Activated CD8-positive, alpha-beta memory T cell treated with anti-CD3 and anti-CD28 coated beads, Interleukin-2, amount 10 ng/mL, durations not matched to agents 7 days and 5 days (primary cell): ENCODE data around the gene CSF2RB. TPM values are rescaled to one million over a fixed set of nuclear protein-coding genes. Genes with fewer than 3 reads are reported as not detected.

Source experiments
- ATAC-seq: fragments of 150-1000 bp; cut with Tn5 transposase; one replicate; pipeline ENCODE4 v1.10.0; 2021; ENCODE audit warnings: moderate library complexity
- CTCF ChIA-PET: fragments of 350-600 bp; sonication (Branson Sonifier 250); formaldehyde crosslinking; loops from one replicate; lab custom pipeline; 2021; ENCODE audit warnings: antibody characterized with exemption; lab: Charles Lee
- DNase-seq: peaks from one replicate; pipeline ENCODE4 v3.0.0-alpha.2; 2020
- H3K27ac Mint-ChIP-seq: one replicate; pipeline ENCODE4 v1.8.0; 2021; ENCODE audit warnings: mild to moderate bottlenecking, mixed read lengths
- H3K27me3 Mint-ChIP-seq: one replicate; pipeline ENCODE4 v1.8.0; 2021; ENCODE audit warnings: mixed read lengths
- H3K36me3 Mint-ChIP-seq: one replicate; pipeline ENCODE4 v1.8.0; 2021; ENCODE audit warnings: mild to moderate bottlenecking, mixed read lengths
- H3K4me1 Mint-ChIP-seq: one replicate; pipeline ENCODE4 v1.8.0; 2021; ENCODE audit warnings: mixed read lengths
- H3K4me3 Mint-ChIP-seq: one replicate; pipeline ENCODE4 v1.8.0; 2021; ENCODE audit warnings: mild to moderate bottlenecking, moderate library complexity, mixed read lengths
- H3K9me3 Mint-ChIP-seq: one replicate; pipeline ENCODE4 v1.8.0; 2022; ENCODE audit warnings: low read depth, mixed read lengths
- total RNA-seq, 2 experiments: library from RNA; stranded (reverse); gene quantifications; one replicate each; pipeline ENCODE4 v1.2.3, GENCODE V29; 2021

CSF2RB gene
- total RNA-seq, 2 experiments from 2014 or later: 3.0 to 26.9 TPM

DNA sequence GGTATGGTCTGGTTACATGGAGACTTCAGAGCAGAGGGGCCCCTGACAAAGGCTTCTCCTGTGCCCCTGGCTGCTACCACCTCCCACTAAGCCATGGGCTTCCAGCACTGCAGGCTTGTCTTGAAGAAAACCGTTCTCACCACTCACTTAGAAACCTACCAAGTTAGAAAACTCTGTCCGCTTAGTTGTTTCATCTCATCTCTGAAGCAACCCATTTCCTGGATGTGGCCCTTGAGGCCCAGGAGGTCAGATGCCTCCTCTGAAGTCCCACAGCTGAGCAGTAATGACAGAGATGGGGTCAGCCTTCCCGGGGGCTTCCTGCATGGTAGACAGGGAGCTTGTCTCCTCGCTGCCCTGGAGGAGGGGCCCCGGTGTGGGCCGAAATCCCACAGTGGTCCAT, 12.9 kb downstream of the CSF2RB start:
- Mint-ChIP-seq H3K27me3 (peaks cover 4% of the 10 kb centered on the region), H3K4me3 (no peak overlapping the region), H3K9me3 (no peaks in the 10 kb centered on the region), H3K36me3 (no peaks in the 10 kb centered on the region), H3K27ac (peak overlapping the region; percentile 68), H3K4me1 (peaks cover 33% of the 10 kb centered on the region)
- CTCF ChIA-PET: interaction anchor here (1.0 to 2.6 kb wide), 3 partner anchors 52 to 273 kb away, joined by 4 to 9 read pairs (median 5); no protein-coding TSS in a partner anchor
- DNase-seq: peak; percentile 49
- peak; percentile 45 for ATAC-seq

DNA sequence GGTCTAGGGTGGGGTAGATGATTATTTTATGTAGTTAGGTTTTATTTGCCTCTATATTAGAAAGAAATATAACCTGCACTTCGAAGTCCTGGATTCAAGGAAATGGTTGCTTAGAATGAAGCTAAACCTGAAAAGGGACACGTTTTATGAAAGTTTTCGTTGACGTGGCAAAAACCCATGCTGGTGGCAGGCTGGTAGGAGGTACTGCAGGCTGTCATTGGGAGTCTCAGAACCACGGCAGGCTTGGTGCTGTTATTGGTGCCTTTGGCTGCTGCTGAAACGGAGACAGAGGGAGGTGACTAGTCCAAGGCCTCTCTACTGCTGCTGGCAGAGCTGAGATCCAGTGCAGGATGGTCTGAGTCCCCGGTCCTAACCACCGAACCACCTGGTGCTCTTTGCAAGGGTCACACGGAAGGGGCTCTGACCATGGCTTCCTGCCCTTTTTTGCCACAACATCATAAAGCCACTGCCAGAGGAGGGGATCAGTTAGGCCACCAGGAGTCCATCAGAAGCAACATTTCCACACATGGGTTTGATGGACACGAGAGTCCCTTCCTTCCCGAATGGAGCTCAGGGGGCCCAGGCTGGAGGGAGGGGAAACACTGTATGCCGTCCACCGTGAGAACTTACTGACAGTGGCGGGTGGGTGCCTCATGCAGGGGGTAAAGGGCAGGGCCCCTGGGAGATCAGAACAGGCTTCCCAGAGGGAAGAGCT, 13.4 kb downstream of the CSF2RB start:
- DNase-seq: no peak
- CTCF ChIA-PET: interaction anchor here (0.8 to 2.6 kb wide), 6 partner anchors 25 to 273 kb away, joined by 3 to 9 read pairs (median 4); no protein-coding TSS in a partner anchor
- H3K27me3 Mint-ChIP-seq: peaks cover 4% of the 10 kb centered on the region
- no peaks in the 10 kb centered on the region for H3K9me3 Mint-ChIP-seq
- H3K4me3 Mint-ChIP-seq: no peak overlapping the region
- H3K4me1 Mint-ChIP-seq: peaks cover 32% of the 10 kb centered on the region
- ATAC-seq: peak; percentile 10
- H3K36me3 Mint-ChIP-seq: no peaks in the 10 kb centered on the region
- peak overlapping the region; percentile 68 for H3K27ac Mint-ChIP-seq

DNA sequence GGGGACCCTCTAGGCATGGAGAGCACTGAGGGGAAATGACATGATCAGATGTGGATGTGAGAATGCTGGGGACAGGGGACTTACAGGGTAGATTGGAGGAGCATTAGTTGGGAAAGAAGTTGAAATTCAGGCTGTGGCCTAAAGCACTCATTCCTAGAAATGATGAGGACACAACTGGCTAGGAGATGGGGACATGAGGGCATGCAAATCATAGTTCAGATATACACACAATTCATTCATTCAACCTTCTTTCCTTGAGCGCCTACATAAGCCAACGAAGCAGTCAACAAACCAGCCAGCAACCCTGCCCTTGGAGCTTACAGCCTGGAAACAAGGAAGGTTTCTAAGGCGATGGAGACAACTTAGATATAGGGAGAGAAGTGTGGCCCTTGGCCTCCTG, 14.2 kb downstream of the CSF2RB start:
- Mint-ChIP-seq H3K27me3 (peaks cover 4% of the 10 kb centered on the region), H3K4me3 (no peak overlapping the region), H3K9me3 (no peaks in the 10 kb centered on the region), H3K27ac (no peak overlapping the region), H3K4me1 (peaks cover 32% of the 10 kb centered on the region), H3K36me3 (no peaks in the 10 kb centered on the region)
- CTCF ChIA-PET: interaction anchor here (0.8 to 2.6 kb wide), 6 partner anchors 26 to 272 kb away, joined by 3 to 9 read pairs (median 4); no protein-coding TSS in a partner anchor
- DNase-seq: no peak
- no peak for ATAC-seq

DNA sequence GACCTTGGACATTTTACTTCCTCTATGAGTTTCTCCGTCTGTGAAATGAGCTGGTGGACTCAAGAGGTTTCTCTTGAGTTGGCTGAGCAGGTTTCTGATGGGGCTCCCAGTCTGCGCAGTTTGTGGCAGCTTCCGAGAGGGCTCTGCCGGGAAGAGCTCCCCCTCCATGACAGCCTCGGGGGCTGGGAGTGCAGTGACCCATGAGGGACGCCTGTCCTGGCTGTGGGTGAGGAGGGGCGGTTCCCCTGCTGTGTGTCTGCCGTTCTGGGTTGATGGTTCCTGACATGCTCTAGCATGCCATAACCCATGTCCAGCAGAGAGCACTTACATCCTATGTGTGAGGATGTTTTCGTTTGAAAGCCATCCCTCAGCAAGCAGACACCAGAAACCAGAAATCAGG, 14.8 kb downstream of the CSF2RB start:
- no peak for ATAC-seq
- no peak for DNase-seq
- Mint-ChIP-seq H3K4me1 (peaks cover 32% of the 10 kb centered on the region), H3K9me3 (no peaks in the 10 kb centered on the region), H3K27ac (no peak overlapping the region), H3K36me3 (no peaks in the 10 kb centered on the region), H3K4me3 (no peak overlapping the region), H3K27me3 (peaks cover 4% of the 10 kb centered on the region)
- CTCF ChIA-PET: interaction anchor here (1.1 to 2.6 kb wide), 4 partner anchors 26 to 116 kb away, joined by 3 to 9 read pairs (median 4); no protein-coding TSS in a partner anchor

DNA sequence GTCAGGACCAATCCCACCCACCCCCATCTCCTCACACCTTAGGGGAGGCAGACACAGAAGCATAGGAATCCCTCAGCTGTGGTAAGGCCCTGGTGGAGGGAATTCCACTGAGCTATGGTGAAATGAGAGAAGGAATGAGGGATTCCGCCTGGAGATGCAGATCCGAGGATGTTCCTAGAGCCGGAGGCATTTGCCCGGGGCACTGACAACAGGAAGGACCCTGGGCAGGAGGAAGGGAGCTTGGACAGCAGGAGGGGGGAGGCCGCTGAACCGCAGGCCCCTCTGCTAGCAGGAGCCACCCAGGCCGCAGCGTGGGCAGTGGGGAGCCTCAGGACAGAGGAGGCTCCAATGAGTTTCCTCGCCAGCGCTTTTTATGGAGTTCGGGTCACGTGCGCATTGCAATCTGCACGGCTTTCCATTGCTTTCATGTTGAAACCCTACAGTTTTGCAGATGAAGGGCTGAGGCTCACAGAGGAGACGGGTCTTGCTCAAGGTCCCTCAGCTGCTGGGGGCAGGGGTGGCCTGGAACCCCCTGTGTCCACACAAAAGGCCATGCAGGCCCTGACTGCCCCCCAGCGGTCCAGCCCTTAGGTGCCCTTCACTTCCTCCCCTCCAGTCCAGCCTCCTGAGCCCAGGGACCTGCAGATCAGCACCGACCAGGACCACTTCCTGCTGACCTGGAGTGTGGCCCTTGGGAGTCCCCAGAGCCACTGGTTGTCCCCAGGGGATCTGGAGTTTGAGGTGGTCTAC, 15.5 kb downstream of the CSF2RB start:
- no peak for ATAC-seq
- H3K4me3 Mint-ChIP-seq: no peak overlapping the region

DNA sequence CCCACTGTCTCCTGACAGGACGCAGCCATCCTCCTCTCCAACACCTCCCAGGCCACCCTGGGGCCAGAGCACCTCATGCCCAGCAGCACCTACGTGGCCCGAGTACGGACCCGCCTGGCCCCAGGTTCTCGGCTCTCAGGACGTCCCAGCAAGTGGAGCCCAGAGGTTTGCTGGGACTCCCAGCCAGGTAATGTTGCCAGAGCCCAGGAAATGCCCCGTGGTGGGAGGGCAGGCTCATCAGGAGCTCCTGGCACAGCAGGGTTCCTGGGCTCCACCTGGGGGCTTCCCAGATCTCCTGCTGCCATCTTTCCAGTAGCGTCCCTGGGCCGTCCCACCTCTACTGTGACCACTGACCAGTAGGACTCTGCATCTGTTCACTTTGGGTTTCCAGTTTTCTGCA, 16.2 kb downstream of the CSF2RB start:
- Mint-ChIP-seq H3K27me3 (peaks cover 4% of the 10 kb centered on the region), H3K4me3 (no peak overlapping the region), H3K27ac (no peak overlapping the region), H3K9me3 (no peaks in the 10 kb centered on the region), H3K36me3 (no peaks in the 10 kb centered on the region), H3K4me1 (peaks cover 32% of the 10 kb centered on the region)
- CTCF ChIA-PET: interaction anchor here (1.5 kb wide), 1 partner anchor 47 kb away, joined by 4 read pairs; no protein-coding TSS in a partner anchor
- DNase-seq (no peak), ATAC-seq (no peak)

More for the DNA sequence above, 15.5 kb downstream of the CSF2RB start:
- DNase-seq: no peak
- Mint-ChIP-seq H3K4me1 (peaks cover 32% of the 10 kb centered on the region), H3K36me3 (no peaks in the 10 kb centered on the region), H3K9me3 (no peaks in the 10 kb centered on the region), H3K27ac (no peak overlapping the region), H3K27me3 (peaks cover 4% of the 10 kb centered on the region)
- CTCF ChIA-PET: interaction anchor here (1.9 kb wide), 1 partner anchor 73 kb away, joined by 6 read pairs; no protein-coding TSS in a partner anchor

DNA sequence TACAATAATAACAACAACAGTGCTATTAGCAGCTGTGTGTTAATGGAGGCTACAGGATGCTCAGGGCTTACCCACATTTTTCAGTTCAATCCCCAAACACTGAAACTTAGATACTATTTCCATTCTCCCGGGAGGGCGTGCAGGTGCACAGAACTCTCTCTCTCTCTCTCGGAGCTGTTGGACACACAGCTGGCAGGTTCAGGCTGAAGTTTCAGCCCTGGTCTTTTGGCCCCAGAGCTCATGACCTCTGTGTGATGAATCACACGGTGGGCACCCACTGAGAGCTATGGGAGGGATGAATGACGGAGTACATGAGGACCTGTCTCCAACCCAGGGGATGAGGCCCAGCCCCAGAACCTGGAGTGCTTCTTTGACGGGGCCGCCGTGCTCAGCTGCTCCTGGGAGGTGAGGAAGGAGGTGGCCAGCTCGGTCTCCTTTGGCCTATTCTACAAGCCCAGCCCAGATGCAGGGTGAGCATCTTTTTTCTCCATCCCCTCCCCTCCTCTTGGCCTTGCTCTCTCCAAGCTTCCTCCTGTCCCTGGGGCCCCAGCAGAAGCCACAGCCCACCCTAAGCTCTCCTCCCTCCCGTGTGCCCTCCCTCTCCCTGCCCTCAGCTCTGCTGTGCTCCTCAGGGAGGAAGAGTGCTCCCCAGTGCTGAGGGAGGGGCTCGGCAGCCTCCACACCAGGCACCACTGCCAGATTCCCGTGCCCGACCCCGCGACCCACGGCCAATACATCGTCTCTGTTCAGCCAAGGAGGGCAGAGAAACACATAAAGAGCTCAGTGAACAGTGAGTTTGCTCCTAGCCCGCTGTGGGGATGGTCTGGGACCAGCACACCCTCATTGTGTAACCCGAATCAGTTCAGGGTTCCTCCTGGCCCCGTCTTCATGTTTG, 16.9 kb downstream of the CSF2RB start:
- CTCF ChIA-PET: interaction anchor here (1.5 kb wide), 1 partner anchor 47 kb away, joined by 4 read pairs; no protein-coding TSS in a partner anchor
- Mint-ChIP-seq H3K4me3 (no peak overlapping the region), H3K4me1 (peaks cover 28% of the 10 kb centered on the region), H3K36me3 (no peaks in the 10 kb centered on the region), H3K27me3 (peaks cover 4% of the 10 kb centered on the region), H3K27ac (no peak overlapping the region), H3K9me3 (no peaks in the 10 kb centered on the region)
- DNase-seq: peak; percentile 25
- ATAC-seq: no peak

DNA sequence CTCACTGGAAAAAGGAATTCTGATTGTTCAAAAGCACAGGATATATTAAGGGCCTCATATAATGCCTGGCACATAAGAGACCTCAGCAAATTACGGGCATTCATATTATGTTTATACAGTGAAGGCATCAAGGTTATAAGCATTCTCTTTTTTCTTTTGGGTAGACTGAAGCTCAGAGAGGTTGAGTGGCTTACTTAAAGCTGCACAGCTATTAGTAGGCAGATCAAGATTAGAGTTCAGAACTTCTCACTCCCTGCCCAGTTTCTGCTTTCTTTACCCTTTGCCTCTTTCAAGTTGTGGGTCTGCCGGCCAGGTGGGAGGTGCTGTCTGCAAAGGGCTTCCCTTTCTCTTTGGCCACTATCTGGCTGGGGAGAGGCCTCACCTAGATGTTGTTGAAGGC, 18.0 kb downstream of the CSF2RB start:
- ATAC-seq: no peak
- no peaks in the 10 kb centered on the region for H3K9me3 Mint-ChIP-seq
- peaks cover 17% of the 10 kb centered on the region for H3K4me1 Mint-ChIP-seq
- H3K36me3 Mint-ChIP-seq: no peaks in the 10 kb centered on the region
- no peak for DNase-seq
- H3K27ac Mint-ChIP-seq: no peak overlapping the region
- H3K4me3 Mint-ChIP-seq: no peak overlapping the region
- CTCF ChIA-PET: interaction anchor here (1.0 kb wide), 1 partner anchor 12 kb away, joined by 3 read pairs; no protein-coding TSS in a partner anchor
- H3K27me3 Mint-ChIP-seq: peaks cover 4% of the 10 kb centered on the region

DNA sequence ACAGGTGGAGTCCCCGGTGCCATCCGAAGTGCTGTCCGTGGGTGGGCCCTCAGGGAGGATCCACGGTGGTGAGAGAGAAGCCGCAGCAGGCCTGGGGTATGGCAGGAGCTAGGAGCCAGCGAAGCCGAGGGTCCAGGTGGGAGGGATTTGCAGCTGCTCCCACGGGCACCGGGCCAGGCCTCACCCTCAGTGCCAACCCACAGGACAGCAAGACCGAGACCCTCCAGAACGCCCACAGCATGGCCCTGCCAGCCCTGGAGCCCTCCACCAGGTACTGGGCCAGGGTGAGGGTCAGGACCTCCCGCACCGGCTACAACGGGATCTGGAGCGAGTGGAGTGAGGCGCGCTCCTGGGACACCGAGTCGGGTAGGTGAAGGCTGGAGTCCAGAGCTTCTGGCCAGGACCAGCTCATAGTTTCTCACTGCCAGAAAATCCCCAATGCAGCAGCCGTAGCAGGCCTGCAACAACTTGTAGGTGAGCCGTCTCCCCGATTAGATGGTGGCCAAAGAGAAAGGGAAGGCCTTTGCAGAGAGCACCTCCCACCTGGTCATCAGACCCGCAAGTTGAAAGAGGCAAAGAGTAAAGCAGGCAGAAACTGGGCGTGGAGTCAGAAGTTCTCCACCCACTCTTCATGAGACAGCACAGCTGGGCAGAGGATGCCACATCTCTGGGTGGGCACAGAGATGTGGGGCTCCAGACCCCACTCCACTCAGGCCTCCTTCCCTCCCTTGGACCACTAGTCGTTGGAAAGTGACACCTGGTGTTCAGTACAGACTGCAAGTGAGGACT, 20.4 kb downstream of the CSF2RB start:
- Mint-ChIP-seq H3K27me3 (peaks cover 4% of the 10 kb centered on the region), H3K9me3 (no peaks in the 10 kb centered on the region)
- CTCF ChIA-PET: interaction anchor here (1.0 kb wide), 2 partner anchors 44 to 78 kb away, joined by 3 to 4 read pairs; no protein-coding TSS in a partner anchor

DNA sequence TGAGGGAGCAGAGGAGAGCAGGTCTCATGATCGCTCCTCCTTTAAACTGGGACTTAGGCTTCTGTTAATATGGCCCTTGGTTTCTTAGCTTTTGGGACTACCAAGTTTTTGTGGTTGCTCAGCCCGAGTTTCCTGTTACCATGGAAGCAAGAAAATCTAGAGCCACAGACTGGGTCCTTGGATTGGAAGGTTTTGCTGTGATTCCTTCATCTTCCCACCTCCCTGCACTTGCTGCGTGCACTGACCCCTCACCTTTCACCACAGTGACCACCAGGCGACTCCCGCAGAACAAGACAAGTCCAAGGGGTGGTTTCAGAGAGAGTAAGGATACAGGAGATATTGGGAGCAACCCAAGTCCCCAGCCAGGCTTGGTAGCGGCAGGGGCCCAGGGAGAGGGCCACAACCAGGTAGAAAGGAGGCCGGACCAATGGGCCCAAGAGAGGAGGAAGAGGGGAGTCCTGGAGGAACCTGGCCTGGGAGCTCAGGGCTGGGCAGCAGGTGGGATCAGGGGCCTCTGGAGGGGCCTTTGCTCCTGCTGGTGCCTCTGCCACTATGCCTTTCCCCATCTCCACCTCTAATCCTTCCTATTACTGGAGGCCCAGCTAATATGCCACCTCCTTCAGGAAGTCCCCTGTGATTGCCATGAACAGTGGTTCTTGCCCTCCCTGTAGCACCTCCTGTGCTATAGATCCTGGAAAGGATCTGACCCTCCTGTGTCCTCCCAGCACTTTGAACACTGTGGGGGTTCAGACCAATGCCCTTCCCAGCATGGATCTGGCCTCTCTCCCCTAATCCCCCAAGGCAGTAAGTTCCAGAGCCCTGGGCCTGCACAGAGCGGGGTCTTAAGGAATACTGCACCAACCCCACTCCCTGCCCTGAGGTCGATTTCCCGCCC, 21.2 kb downstream of the CSF2RB start:
- CTCF ChIA-PET: interaction anchor here (1.0 to 2.9 kb wide), 4 partner anchors 43 to 78 kb away, joined by 3 to 10 read pairs (median 6); no protein-coding TSS in a partner anchor
- peaks cover 4% of the 10 kb centered on the region for H3K4me1 Mint-ChIP-seq
- peaks cover 4% of the 10 kb centered on the region for H3K27me3 Mint-ChIP-seq
- ATAC-seq (no peak), DNase-seq (peak; percentile 29)
- no peak overlapping the region for H3K27ac Mint-ChIP-seq
- no peaks in the 10 kb centered on the region for H3K36me3 Mint-ChIP-seq
- H3K4me3 Mint-ChIP-seq: no peak overlapping the region
- H3K9me3 Mint-ChIP-seq: no peaks in the 10 kb centered on the region

More for the DNA sequence above, 20.4 kb downstream of the CSF2RB start:
- DNase-seq (peak; percentile 38), ATAC-seq (no peak)
- H3K36me3 Mint-ChIP-seq: no peaks in the 10 kb centered on the region
- peaks cover 4% of the 10 kb centered on the region for H3K4me1 Mint-ChIP-seq
- H3K4me3 Mint-ChIP-seq: no peak overlapping the region
- H3K27ac Mint-ChIP-seq: no peak overlapping the region

DNA sequence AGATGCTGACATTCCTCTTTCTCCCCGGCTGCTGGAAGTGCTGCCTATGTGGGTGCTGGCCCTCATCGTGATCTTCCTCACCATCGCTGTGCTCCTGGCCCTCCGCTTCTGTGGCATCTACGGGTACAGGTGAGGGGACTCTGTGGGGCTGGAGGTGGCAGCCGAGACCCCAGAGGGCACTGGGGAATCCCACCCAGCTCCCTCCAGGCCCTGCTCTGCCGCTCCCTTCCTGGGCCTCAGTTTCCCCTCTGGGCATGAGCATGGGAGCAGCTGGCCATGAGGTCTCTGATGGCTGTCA, 21.8 kb downstream of the CSF2RB start:
- H3K4me3 Mint-ChIP-seq: no peak overlapping the region
- no peak overlapping the region for H3K27ac Mint-ChIP-seq
- no peak for ATAC-seq
- DNase-seq: no peak
- peaks cover 4% of the 10 kb centered on the region for H3K27me3 Mint-ChIP-seq
- H3K4me1 Mint-ChIP-seq: peaks cover 4% of the 10 kb centered on the region
- H3K36me3 Mint-ChIP-seq: no peaks in the 10 kb centered on the region
- no peaks in the 10 kb centered on the region for H3K9me3 Mint-ChIP-seq
- CTCF ChIA-PET: interaction anchor here (1.6 to 2.9 kb wide), 2 partner anchors 43 to 79 kb away, joined by 7 to 10 read pairs; no protein-coding TSS in a partner anchor
